GM12892 (cell line): Measurements from ENCODE around the gene C11orf21.

Experiments used
- POLR2A ChIP-seq: IDR thresholded peaks from 2 replicates; pipeline ENCODE4 v1.6.1; 2011; ENCODE audit warnings: low read depth, low read length, control low read depth
- POLR2AphosphoS5 ChIP-seq: IDR thresholded peaks from 2 replicates; pipeline ENCODE4 v1.6.1; 2011; ENCODE audit warnings: low read depth, low read length, control low read depth
- TAF1 ChIP-seq: IDR thresholded peaks from 2 replicates; pipeline ENCODE4 v1.6.1; 2011; ENCODE audit warnings: low read depth, mild to moderate bottlenecking, control low read depth, low read length, borderline replicate concordance

- TF ChIP-seq POLR2AphosphoS5 (no peak), POLR2A (no peak), TAF1 (no peak)
Measured at GRCh38 chr11:2331404-2331803, 29.7 kb upstream of the C11orf21 start.
